ENCODE measurements around the gene MRPL14.

DNA sequence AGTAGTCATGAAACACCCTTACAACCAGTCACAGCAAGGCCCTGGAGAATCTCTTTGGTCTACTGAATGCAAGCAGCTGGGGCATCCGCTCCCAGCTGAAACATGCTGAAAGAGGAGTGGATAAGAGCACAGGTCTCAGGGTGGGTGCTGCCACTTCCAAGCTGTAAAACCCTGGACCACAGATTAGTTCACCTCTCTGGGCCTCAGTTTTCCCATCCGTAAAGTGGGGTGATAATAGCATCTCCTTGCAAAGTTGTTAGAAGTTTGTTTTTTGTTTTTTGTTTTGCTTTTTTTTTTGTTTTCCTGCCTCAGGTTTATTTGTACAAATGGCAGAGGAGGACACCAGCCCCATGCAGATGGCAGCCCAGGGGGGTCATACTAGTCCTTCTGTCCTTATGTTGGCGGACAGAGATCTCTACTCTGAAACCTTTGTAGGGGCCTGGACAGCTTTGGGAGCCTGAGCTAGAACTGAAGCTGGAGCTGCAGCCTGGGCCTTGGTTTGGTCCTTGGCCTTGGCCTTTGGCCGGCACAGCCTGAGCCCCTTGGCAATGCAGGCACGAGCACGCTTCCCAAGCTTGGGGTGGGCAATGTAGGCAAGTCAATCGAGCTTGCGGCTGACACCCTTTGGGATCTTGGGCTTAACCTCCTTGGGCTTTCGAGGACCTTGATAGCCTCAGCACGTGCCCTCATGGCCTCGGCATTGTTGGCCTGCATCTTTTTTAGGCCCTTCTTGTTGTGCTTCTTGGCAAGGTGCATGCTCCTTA, 38.2 kb downstream of the MRPL14 start:
- TF ChIP-seq, protein P1, sequence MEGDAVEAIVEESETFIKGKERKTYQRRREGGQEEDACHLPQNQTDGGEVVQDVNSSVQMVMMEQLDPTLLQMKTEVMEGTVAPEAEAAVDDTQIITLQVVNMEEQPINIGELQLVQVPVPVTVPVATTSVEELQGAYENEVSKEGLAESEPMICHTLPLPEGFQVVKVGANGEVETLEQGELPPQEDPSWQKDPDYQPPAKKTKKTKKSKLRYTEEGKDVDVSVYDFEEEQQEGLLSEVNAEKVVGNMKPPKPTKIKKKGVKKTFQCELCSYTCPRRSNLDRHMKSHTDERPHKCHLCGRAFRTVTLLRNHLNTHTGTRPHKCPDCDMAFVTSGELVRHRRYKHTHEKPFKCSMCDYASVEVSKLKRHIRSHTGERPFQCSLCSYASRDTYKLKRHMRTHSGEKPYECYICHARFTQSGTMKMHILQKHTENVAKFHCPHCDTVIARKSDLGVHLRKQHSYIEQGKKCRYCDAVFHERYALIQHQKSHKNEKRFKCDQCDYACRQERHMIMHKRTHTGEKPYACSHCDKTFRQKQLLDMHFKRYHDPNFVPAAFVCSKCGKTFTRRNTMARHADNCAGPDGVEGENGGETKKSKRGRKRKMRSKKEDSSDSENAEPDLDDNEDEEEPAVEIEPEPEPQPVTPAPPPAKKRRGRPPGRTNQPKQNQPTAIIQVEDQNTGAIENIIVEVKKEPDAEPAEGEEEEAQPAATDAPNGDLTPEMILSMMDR (IDR thresholded peaks at IDR 0.05; ENCODE audit: low read length): no peak
- TF ChIP-seq EZH2phosphoT487 (IDR thresholded peaks at IDR 0.05; ENCODE audit: low read length): no peak

Measured in MM.1S (cell line).